GM13977 (cell line): ENCODE measurements around the gene IGSF3.
"Not testable (repeated sequence)": the region's sequence is repeated elsewhere in the genome, so short reads cannot be mapped to it uniquely, and the experiment has no call there.

Source experiments
- DNase-seq: peaks from one replicate; pipeline ENCODE4 v3.0.0; 2012; ENCODE audit warnings: low spot score
- CTCF ChIP-seq: IDR thresholded peaks from 2 replicates; pipeline ENCODE4 v1.5.1; 2012; ENCODE audit warnings: mild to moderate bottlenecking, control low read depth; ENCODE audit not compliant: insufficient read depth; ENCODE audit errors: extremely low read depth, missing control alignments
- in situ Hi-C: fragments of 300-500 bp; cut with MboI; formaldehyde crosslinking; loops from one replicate; pipeline ENCODE4 v1.12.0; 2022; ENCODE audit warnings: low sequenced_read_pairs, low pct_unique_long_range_greater_than_20kb, mixed read lengths, inconsistent platforms; ENCODE audit not compliant: unreplicated experiment

The IGSF3 gene

DNA sequence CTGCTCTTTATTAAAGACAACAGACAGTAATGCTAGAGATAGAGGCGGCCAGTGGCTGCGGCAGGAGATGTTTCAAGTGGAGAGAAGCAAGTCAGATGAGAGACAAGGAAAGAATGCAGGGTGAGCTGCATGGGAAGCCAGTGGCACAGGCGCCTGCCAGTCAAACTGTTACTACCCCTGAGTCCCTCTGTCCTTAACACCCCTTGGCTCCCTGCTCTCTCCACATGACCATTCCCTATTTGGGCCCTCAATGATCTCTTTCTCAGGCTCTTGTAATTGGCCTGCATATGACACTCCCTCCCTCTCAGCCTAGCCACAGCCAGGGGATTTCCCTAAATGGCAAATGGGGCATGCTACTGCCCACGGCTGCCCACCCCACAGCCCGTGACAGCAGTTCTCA lies 74.1 kb downstream of the IGSF3 start:
- in situ Hi-C loops, result loop anchor here (25.0 kb wide), 1 partner anchor 219 kb away; no protein-coding TSS in a partner anchor
- not testable (repeated sequence) for DNase-seq

DNA sequence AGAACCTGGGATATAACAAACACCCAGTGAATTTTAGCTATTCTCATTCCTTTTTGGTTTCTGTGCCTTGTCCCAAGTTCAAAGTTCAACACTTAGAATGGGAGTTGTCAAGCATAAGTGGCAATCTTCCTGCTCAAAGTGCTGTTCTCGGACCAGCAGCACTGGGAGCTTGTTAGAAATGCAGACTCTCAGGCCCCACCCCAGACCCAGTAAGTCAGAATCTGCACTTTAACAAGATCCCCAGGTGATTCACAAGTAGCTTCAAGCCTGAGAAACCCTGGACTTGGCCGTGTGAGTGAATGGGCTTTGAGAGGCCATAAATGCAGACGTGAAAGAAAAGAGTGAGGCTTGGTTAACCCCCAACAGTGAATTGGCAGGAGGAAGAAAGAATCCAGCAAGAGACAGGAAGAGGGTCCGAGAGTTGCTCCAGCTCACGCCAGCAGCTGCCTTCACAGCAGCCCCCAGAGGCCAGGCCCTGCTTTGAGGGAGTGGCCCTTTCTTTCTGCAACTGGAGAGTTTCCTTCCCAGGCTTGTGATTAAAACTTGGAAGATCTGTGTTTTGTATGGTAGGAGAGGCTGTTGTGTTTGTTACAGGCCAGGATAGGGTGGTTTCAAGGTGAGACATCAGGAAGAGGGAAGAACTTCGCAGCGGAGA lies 75.5 kb downstream of the IGSF3 start:
- in situ Hi-C loops, result loop anchor here (25.0 kb wide), 1 partner anchor 220 kb away; no protein-coding TSS in a partner anchor
- DNase-seq, result not testable (repeated sequence)

DNA sequence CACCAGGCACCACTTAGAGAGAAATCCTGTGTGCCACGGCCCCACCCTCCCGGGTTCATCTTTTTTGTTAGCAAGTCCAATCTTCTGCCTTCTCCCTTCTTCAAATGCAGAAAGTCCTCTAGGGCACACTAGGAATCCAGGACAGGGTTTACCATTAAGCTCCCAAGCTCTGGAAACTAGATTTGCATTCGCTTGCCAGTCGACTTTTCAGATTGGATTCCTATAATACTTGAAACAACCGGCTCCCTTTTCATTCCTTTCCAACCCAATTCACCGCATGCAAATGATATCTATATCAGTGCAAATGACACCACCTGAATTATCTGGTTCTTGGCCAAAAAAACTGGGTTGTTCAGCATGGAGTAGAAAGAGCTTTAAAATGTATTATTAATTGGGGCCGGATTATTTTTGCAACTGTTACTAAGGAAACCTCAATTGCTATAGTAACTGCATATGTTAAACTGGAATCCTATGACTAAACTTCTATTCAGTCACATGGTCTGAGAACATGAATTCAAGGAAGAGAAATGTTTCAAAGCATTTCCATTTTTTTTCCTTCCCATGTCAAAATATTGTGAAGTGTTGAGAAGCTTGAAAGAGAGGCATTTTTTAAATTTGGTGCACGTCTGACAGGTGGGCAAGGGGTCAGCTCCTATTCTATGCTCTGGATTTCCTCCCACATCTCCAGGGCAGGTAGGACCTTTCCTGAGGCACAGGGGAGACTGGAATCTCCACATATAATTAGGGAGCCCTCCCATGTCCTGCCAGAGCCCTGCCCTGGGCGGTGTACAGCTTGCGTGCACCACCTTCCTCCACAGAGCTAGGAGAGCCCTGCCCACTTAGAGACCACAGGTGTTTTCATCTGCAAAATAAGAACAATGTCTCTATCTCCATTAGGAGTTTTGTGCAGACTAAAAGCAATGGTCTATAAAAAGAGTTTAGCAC lies 76.3 kb downstream of the IGSF3 start:
- not testable (repeated sequence) for DNase-seq
- in situ Hi-C loops, result loop anchor here (25.0 kb wide), 1 partner anchor 221 kb away; no protein-coding TSS in a partner anchor

GRCh38 chr1:116590359-116591005 lies 77.1 kb downstream of the IGSF3 start:
- in situ Hi-C loops, result loop anchor here (25.0 kb wide), 1 partner anchor 222 kb away; no protein-coding TSS in a partner anchor
- DNase-seq, result not testable (repeated sequence)

DNA sequence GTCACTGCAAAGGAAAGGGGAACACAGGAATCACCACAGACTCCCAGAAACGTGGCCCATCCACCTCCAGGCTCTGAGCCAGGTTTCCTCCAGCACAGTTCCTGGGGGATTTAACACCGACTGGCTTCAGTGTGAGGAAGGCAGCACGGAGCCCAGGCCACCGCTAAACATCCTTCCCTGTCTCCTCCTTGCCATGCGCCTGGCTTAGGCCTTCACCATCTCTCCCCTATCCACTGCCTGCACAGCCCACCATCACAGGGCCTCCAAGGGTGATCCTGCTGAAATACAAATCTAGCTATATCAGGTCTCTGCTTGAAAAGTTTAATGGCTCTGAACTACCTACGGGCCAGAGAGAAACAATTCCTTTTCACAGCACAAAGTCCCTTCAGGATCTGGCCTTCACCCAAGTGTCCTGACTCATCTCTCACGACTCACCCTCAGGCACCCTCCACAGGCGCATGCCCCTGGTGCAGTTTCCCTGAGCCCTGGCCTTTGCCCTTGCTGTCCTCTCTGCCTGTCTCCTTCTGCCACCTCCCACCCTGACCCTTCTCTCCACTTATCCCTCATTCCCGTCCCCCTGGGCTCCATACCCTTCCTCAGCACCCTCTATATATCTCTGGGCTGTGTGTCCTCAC lies 78.3 kb downstream of the IGSF3 start:
- in situ Hi-C loops, result loop anchor here (10.0 to 25.0 kb wide), 2 partner anchors 86 to 223 kb away; no protein-coding TSS in a partner anchor
- DNase-seq, result not testable (repeated sequence)

DNA sequence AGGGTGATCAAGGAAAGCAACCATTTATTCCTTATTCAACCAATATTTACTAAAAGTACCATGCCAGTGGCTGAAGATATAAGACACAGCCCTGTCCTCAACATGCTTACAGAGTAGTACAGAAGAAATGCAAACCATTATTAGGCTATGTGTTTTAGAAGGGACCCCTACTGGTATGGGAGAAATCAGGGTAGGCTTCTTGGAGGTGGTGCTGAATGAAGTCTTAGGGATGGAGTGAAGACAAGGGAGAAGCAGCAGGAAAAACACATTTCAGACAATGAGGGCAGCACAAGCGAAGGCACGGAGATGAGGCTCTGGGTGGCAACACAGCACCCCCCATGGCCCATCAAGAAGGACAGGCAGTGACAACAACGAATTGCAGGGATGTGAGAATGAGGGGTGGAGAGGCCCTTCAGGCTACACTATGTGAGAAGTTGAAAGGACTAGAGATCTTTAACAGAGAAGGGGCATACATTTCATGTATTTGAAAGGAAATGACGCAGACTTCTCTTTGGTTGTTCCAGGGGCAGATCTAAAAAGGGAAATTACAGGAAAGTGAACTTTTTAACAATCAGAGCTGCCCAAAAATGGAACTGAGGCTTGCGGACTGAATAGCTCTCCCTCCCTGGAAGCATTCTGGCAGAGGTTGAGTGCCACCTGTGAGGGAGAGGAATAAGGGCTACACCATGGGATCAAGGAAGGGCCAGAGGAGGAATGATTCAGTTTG lies 79.9 kb downstream of the IGSF3 start:
- in situ Hi-C loops, result loop anchor here (10.0 to 25.0 kb wide), 2 partner anchors 87 to 225 kb away; no protein-coding TSS in a partner anchor
- TF ChIP-seq CTCF, result no peak
- DNase-seq, result no peak

DNA sequence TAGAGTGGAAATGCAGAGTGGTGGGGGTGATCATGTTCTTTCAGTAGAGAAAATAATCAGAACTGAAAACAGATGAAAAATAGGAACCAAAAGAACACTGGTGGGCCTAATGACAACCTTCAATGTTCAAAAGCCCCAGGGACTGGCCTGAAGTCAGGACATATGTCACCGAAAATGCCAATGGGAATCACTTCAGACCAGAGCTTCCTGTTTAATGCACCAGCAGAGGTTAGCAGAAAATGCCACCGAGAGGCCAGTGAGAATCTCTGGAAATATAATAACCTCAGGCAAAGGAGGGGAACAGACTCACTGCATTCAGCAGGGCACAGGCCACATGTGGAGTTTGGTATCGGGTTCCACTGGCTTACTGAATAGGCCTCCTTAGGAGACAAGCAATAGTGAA lies 80.8 kb downstream of the IGSF3 start:
- in situ Hi-C loops, result loop anchor here (10.0 to 25.0 kb wide), 2 partner anchors 88 to 226 kb away; no protein-coding TSS in a partner anchor
- TF ChIP-seq CTCF, result no peak

GRCh38 chr1:116585886-116586285 lies 81.6 kb downstream of the IGSF3 start:
- in situ Hi-C loops, result loop anchor here (10.0 to 25.0 kb wide), 2 partner anchors 89 to 226 kb away; no protein-coding TSS in a partner anchor
- no peak for DNase-seq
- no peak for TF ChIP-seq CTCF

More for the DNA sequence above, 80.8 kb downstream of the IGSF3 start:
- DNase-seq, result peak; percentile 45
